OCI-LY1 (cell line): ENCODE measurements around the gene NEGR1.

Experiments
- H2AFZ ChIP-seq: fragments of 200-600 bp; sonication (generic), shearing (Covaris generic); 2 replicates; pipeline ENCODE4 v1.6.0; 2014; ENCODE audit warnings: antibody characterized with exemption, mild to moderate bottlenecking, low read length
- H3F3A ChIP-seq: fragments of 200-600 bp; sonication (generic), shearing (Covaris generic); 2 replicates; pipeline ENCODE4 v1.6.0; 2014; ENCODE audit warnings: mild to moderate bottlenecking, antibody characterized with exemption, low read length, moderate library complexity; ENCODE audit not compliant: insufficient read depth
- H3K27ac ChIP-seq: fragments of 200-600 bp; sonication (generic); 2 replicates; pipeline ENCODE4 v1.5.1; 2014; ENCODE audit warnings: low read length, mixed run types, mild to moderate bottlenecking, low read depth; ENCODE audit not compliant: poor library complexity, severe bottlenecking
- H3K27me3 ChIP-seq: fragments of 200-600 bp; sonication (generic); 2 replicates; pipeline ENCODE4 v1.6.0; 2014; ENCODE audit warnings: antibody characterized with exemption, mild to moderate bottlenecking, low read length, moderate library complexity; ENCODE audit not compliant: insufficient read depth
- H3K36me3 ChIP-seq: fragments of 200-600 bp; sonication (generic); 2 replicates; pipeline ENCODE4 v1.6.1; 2014; ENCODE audit warnings: mild to moderate bottlenecking, antibody characterized with exemption, low read length, moderate library complexity, mixed read lengths; ENCODE audit not compliant: insufficient read depth
- H3K4me1 ChIP-seq: fragments of 200-600 bp; sonication (generic); 2 replicates; pipeline ENCODE4 v1.5.1; 2014; ENCODE audit warnings: mild to moderate bottlenecking, low read length, moderate library complexity; ENCODE audit not compliant: insufficient read depth, severe bottlenecking
- H3K4me2 ChIP-seq: fragments of 200-600 bp; sonication (generic), shearing (Covaris generic); 2 replicates; pipeline ENCODE4 v1.6.1; 2014; ENCODE audit warnings: low read length
- H3K4me3 ChIP-seq: fragments of 200-600 bp; sonication (generic); 2 replicates; pipeline ENCODE4 v1.5.1; 2014; ENCODE audit warnings: low read length, low read depth, mild to moderate bottlenecking, mixed read lengths; ENCODE audit not compliant: poor library complexity, severe bottlenecking
- H3K79me2 ChIP-seq: fragments of 200-600 bp; shearing (Covaris generic); 2 replicates; pipeline ENCODE4 v1.6.1; 2016; ENCODE audit warnings: mixed run types, low read length, mixed read lengths; ENCODE audit not compliant: insufficient read depth
- H3K9ac ChIP-seq: fragments of 200-600 bp; sonication (generic), shearing (Covaris generic); 2 replicates; pipeline ENCODE4 v1.6.1; 2014; ENCODE audit warnings: mild to moderate bottlenecking, low read length, mixed read lengths
- H3K9me2 ChIP-seq: fragments of 200-600 bp; sonication (generic), shearing (Covaris generic); 2 replicates; pipeline ENCODE4 v1.6.1; 2014; ENCODE audit warnings: low read depth, mild to moderate bottlenecking, low read length, mixed read lengths
- H3K9me3 ChIP-seq: fragments of 200-600 bp; shearing (Covaris generic); 2 replicates; pipeline ENCODE4 v1.6.1; 2014; ENCODE audit warnings: low read length, mixed read lengths
- H4K20me1 ChIP-seq: fragments of 200-600 bp; sonication (generic), shearing (Covaris generic); 2 replicates; pipeline ENCODE4 v1.6.0; 2016; ENCODE audit warnings: mild to moderate bottlenecking, low read length; ENCODE audit not compliant: insufficient read depth
- EZH2 ChIP-seq: fragments of 200-600 bp; sonication (generic), shearing (Covaris generic); IDR thresholded peaks from 2 replicates; pipeline ENCODE4 v1.8.0; 2017; ENCODE audit warnings: borderline replicate concordance, mixed run types, mild to moderate bottlenecking, antibody characterized with exemption, low read length, moderate library complexity, mixed read lengths
- TF ChIP-seq, protein P1 (sequence below): fragments of 200-600 bp; sonication (generic), shearing (Covaris generic); IDR thresholded peaks from 2 replicates; pipeline ENCODE4 v1.5.1; 2017; ENCODE audit warnings: mild to moderate bottlenecking, antibody characterized with exemption, low read length, moderate library complexity, mixed read lengths

NEGR1 gene

GRCh38 chr1:72283307-72284083 lies 1.2 kb upstream of the NEGR1 start:
- Histone ChIP-seq H3F3A (no peaks in the 10 kb centered on the region), H3K9me3 (no peaks in the 10 kb centered on the region), H3K79me2 (no peaks in the 10 kb centered on the region), H3K27me3 (no peaks in the 10 kb centered on the region), H2AFZ (no peak overlapping the region), H3K4me2 (no peak overlapping the region), H3K27ac (no peak overlapping the region), H3K36me3 (no peaks in the 10 kb centered on the region), H3K9me2 (no peaks in the 10 kb centered on the region), H3K9ac (no peak overlapping the region), H4K20me1 (no peaks in the 10 kb centered on the region), H3K4me3 (no peak overlapping the region), H3K4me1 (no peaks in the 10 kb centered on the region)
- no peak for TF ChIP-seq EZH2
- TF ChIP-seq, protein P1, sequence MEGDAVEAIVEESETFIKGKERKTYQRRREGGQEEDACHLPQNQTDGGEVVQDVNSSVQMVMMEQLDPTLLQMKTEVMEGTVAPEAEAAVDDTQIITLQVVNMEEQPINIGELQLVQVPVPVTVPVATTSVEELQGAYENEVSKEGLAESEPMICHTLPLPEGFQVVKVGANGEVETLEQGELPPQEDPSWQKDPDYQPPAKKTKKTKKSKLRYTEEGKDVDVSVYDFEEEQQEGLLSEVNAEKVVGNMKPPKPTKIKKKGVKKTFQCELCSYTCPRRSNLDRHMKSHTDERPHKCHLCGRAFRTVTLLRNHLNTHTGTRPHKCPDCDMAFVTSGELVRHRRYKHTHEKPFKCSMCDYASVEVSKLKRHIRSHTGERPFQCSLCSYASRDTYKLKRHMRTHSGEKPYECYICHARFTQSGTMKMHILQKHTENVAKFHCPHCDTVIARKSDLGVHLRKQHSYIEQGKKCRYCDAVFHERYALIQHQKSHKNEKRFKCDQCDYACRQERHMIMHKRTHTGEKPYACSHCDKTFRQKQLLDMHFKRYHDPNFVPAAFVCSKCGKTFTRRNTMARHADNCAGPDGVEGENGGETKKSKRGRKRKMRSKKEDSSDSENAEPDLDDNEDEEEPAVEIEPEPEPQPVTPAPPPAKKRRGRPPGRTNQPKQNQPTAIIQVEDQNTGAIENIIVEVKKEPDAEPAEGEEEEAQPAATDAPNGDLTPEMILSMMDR, result no peak

DNA sequence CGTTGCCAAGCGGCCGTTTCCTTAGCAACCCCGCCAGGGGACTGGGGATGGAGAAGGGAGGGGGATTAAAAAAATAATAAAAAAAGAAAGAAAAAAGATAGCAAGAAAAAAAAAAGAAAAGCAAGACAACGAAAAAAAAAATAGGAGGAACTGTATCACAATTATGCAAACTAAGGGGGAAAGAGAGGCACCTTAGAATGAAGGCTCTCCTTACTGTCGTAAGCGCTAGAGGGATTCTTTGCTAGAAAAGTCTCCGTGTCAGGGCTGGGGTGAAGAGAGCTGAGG lies 625 bp upstream of the NEGR1 start:
- Histone ChIP-seq H2AFZ (no peak overlapping the region), H3F3A (no peaks in the 10 kb centered on the region), H3K36me3 (no peaks in the 10 kb centered on the region), H3K9me3 (no peaks in the 10 kb centered on the region), H3K27me3 (no peaks in the 10 kb centered on the region), H3K4me2 (no peak overlapping the region), H3K4me1 (no peaks in the 10 kb centered on the region), H3K79me2 (no peaks in the 10 kb centered on the region), H3K4me3 (no peak overlapping the region), H3K9ac (no peak overlapping the region), H3K27ac (no peak overlapping the region), H4K20me1 (no peaks in the 10 kb centered on the region), H3K9me2 (no peaks in the 10 kb centered on the region)
- TF ChIP-seq, protein P1, result no peak
- no peak for TF ChIP-seq EZH2

DNA sequence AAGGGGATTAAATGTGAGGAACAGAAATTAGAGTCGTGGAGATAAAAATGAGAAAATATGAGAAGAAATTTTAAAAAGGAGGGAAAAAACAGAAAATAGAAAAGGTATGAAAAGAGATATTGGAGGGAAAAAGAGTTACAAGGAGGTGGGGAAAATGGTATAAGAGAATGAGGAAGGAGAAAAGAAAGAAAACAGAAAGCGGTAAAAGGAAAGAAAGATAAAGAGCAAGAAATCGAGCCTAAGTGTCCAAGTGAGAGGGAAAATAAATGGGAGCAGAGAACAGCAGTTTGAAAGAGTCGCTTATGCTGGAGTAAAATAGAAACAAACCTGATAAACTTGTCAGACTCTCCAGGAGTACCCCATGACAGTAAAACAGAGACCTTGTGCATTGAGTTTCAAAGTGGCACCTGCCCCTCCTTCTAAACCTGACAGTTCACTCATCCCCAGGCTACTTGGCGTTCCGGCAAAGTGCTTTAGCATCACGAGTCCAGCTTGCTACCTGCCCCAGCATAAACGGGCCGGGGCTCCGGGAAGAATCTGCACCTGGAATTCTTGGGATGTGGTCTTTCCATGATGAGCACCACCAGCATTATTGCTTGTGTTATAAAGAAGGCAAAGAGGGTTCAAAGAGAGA lies 585 bp downstream of the NEGR1 start:
- H3K9ac ChIP-seq, result no peak overlapping the region
- H3K36me3 ChIP-seq, result no peaks in the 10 kb centered on the region
- H2AFZ ChIP-seq, result no peak overlapping the region

More for the DNA sequence above, 585 bp downstream of the NEGR1 start:
- no peaks in the 10 kb centered on the region for H3K9me2 ChIP-seq
- no peak overlapping the region for H3K4me3 ChIP-seq
- H3K9me3 ChIP-seq, result no peaks in the 10 kb centered on the region
- H3K79me2 ChIP-seq, result no peaks in the 10 kb centered on the region
- H3K4me1 ChIP-seq, result no peaks in the 10 kb centered on the region
- TF ChIP-seq EZH2, result no peak
- TF ChIP-seq, protein P1, result no peak
- no peaks in the 10 kb centered on the region for H3K27me3 ChIP-seq
- no peaks in the 10 kb centered on the region for H3F3A ChIP-seq
- H4K20me1 ChIP-seq, result no peaks in the 10 kb centered on the region
- no peak overlapping the region for H3K27ac ChIP-seq
- H3K4me2 ChIP-seq, result no peak overlapping the region
